Left ventricle myocardium inferior (tissue), 1 donor: ENCODE results near the gene TSPEAR. TPM values are rescaled to one million over a fixed set of nuclear protein-coding genes. Genes with fewer than 3 reads are reported as not detected.
"Not testable (repeated sequence)": the region's sequence is repeated elsewhere in the genome, so short reads cannot be mapped to it uniquely, and the experiment has no call there.

ENCODE experiments used
- DNase-seq: peaks from one replicate; pipeline ENCODE4 v3.0.0-alpha.2; 2020
- H3K27ac ChIP-seq: fragments of 200-600 bp; replicated peaks from 2 replicates; pipeline ENCODE4 v1.8.0; 2021
- H3K27me3 ChIP-seq: fragments of 200-600 bp; 2 replicates; pipeline ENCODE4 v1.8.0; 2021; ENCODE audit warnings: low read depth
- H3K36me3 ChIP-seq: fragments of 200-600 bp; 2 replicates; pipeline ENCODE4 v1.8.0; 2021
- H3K4me1 ChIP-seq: fragments of 200-600 bp; 2 replicates; pipeline ENCODE4 v1.8.0; 2021
- H3K4me3 ChIP-seq: fragments of 200-600 bp; 2 replicates; pipeline ENCODE4 v1.8.0; 2021; ENCODE audit warnings: mild to moderate bottlenecking, moderate library complexity
- H3K9me3 ChIP-seq: fragments of 200-600 bp; replicated peaks from 2 replicates; pipeline ENCODE4 v1.8.0; 2021
- CTCF ChIP-seq: fragments of 200-600 bp; IDR thresholded peaks from 2 replicates; pipeline ENCODE4 v1.8.0; 2021; ENCODE audit warnings: antibody characterized with exemption, mild to moderate bottlenecking, borderline replicate concordance
- intact Hi-C: fragments of 100-400 bp; cut with micrococcal nuclease; formaldehyde crosslinking; loops from one replicate; pipeline ENCODE4 v1.11.0; 2022
- total RNA-seq: library from RNA; stranded (reverse); fragmentation: NEBNext Ultra II Directional; extraction: Animal tissue kit (Norgen Biotek cat#: 25700); gene quantifications from one replicate; pipeline ENCODE4 v1.2.1, GENCODE V29; 2021
- donor health status: DM: no; HTN: yes; CAD: no; lungs with severe emphysema.

The TSPEAR gene
- total RNA-seq, 1 donor from 2014 or later: 3.3 TPM

- no peak for TF ChIP-seq CTCF
- Histone ChIP-seq H3K27me3 (peaks cover 89% of the 10 kb centered on the region), H3K27ac (no peak overlapping the region), H3K9me3 (no peaks in the 10 kb centered on the region), H3K4me1 (no peaks in the 10 kb centered on the region), H3K4me3 (no peak overlapping the region), H3K36me3 (no peaks in the 10 kb centered on the region)
- DNase-seq: no peak
- intact Hi-C loops: no loop called here
Observed at GRCh38 chr21:44552681-44553080, 158.7 kb downstream of the TSPEAR start.

- Histone ChIP-seq H3K4me1 (no peaks in the 10 kb centered on the region), H3K9me3 (peaks cover 3% of the 10 kb centered on the region), H3K4me3 (no peak overlapping the region), H3K27me3 (peaks cover 89% of the 10 kb centered on the region), H3K36me3 (no peaks in the 10 kb centered on the region), H3K27ac (no peak overlapping the region)
- DNase-seq: no peak
- intact Hi-C loops: no loop called here
- no peak for TF ChIP-seq CTCF
Observed at GRCh38 chr21:44552136-44552535, 159.2 kb downstream of the TSPEAR start.

GRCh38 chr21:44551340-44551961, 159.9 kb downstream of the TSPEAR start, which contains the start of gene KRTAP10-2:
Gene KRTAP10-2 (minus strand): TSS chr21:44551505. CDS start chr21:44551458, 47 bp downstream.
- Histone ChIP-seq H3K4me3 (no peak within 1 kb of the TSS), H3K36me3 (no peaks in the 10 kb centered on the region), H3K4me1 (no peaks in the 10 kb centered on the region), H3K27me3 (peaks cover 83% of the 10 kb centered on the region), H3K9me3 (peaks cover 10% of the 10 kb centered on the region), H3K27ac (no peak within 1 kb of the TSS)
- TF ChIP-seq CTCF: no peak
- intact Hi-C loops: no loop called here
- DNase-seq: no peak

GRCh38 chr21:44550807-44551206, 160.6 kb downstream of the TSPEAR start:
- no peak for DNase-seq
- TF ChIP-seq CTCF: no peak
- Histone ChIP-seq H3K27ac (no peak overlapping the region), H3K4me1 (no peaks in the 10 kb centered on the region), H3K4me3 (no peak overlapping the region), H3K9me3 (peaks cover 16% of the 10 kb centered on the region), H3K36me3 (no peaks in the 10 kb centered on the region), H3K27me3 (peaks cover 77% of the 10 kb centered on the region)
- intact Hi-C loops: no loop called here

- intact Hi-C loops, H3K4me1 ChIP-seq, H3K4me3 ChIP-seq, DNase-seq, H3K36me3 ChIP-seq, H3K27ac ChIP-seq: not testable (repeated sequence)
- Histone ChIP-seq H3K27me3 (peaks cover 72% of the 10 kb centered on the region), H3K9me3 (peaks cover 19% of the 10 kb centered on the region)
Observed at GRCh38 chr21:44550285-44550684, 161.1 kb downstream of the TSPEAR start.

GRCh38 chr21:44549525-44550211, 161.7 kb downstream of the TSPEAR start:
- no peak for DNase-seq
- no peak for TF ChIP-seq CTCF
- peaks cover 65% of the 10 kb centered on the region for H3K27me3 ChIP-seq
- peaks cover 19% of the 10 kb centered on the region for H3K9me3 ChIP-seq
- no peak overlapping the region for H3K27ac ChIP-seq
- no peaks in the 10 kb centered on the region for H3K4me1 ChIP-seq
- no peak overlapping the region for H3K4me3 ChIP-seq
- no peaks in the 10 kb centered on the region for H3K36me3 ChIP-seq
- intact Hi-C loops: no loop called here
